Fibroblast of lung (primary cell): ENCODE data around the gene STON1. TPM values are rescaled to one million over a fixed set of nuclear protein-coding genes. Genes with fewer than 3 reads are reported as not detected.

Experiments
- DNase-seq, 2 donors: peaks; one replicate each; pipeline versions ENCODE4 v3.0.0 to v3.0.0-alpha.2; 2010; ENCODE audit warnings: low read depth in 2 of 2
- H2AFZ ChIP-seq: 2 replicates; pipeline ENCODE4 v1.5.1; 2012; ENCODE audit warnings: low read length, control low read depth, inconsistent platforms
- H3K27ac ChIP-seq: 2 replicates; pipeline ENCODE4 v1.5.1; 2011; ENCODE audit warnings: low read length, control low read depth; ENCODE audit not compliant: insufficient read depth
- H3K27me3 ChIP-seq: 2 replicates; pipeline ENCODE4 v1.5.1; 2011; ENCODE audit warnings: mild to moderate bottlenecking, low read length; ENCODE audit not compliant: control insufficient read depth, insufficient read depth
- H3K36me3 ChIP-seq: 2 replicates; pipeline ENCODE4 v1.5.1; 2011; ENCODE audit warnings: low read length; ENCODE audit not compliant: control insufficient read depth, insufficient read depth
- H3K4me1 ChIP-seq: 2 replicates; pipeline ENCODE4 v1.5.1; 2011; ENCODE audit warnings: low read length; ENCODE audit not compliant: control insufficient read depth, insufficient read depth; ENCODE audit errors: extremely low read depth
- H3K4me2 ChIP-seq: 2 replicates; pipeline ENCODE4 v1.5.1; 2011; ENCODE audit warnings: low read length, control low read depth; ENCODE audit not compliant: insufficient read depth; ENCODE audit errors: extremely low read depth
- H3K4me3 ChIP-seq, 4 experiments: fragments of 200-600 bp in 1 of 4; sonication (generic) in 1 of 4; replicated peaks in 1 of 4; 2 replicates each; pipeline ENCODE4 v1.5.1; 2011 to 2016; ENCODE audit warnings: low read length in 4 of 4, low read depth in 3 of 4, mild to moderate bottlenecking in 3 of 4, control low read depth in 2 of 4, inconsistent platforms in 1 of 4, mixed read lengths in 1 of 4; ENCODE audit not compliant: insufficient read depth in 1 of 4; ENCODE audit errors: control extremely low read depth in 1 of 4
- H3K79me2 ChIP-seq: 2 replicates; pipeline ENCODE4 v1.5.1; 2012; ENCODE audit warnings: mild to moderate bottlenecking, low read length, inconsistent platforms; ENCODE audit not compliant: control insufficient read depth, insufficient read depth
- H3K9ac ChIP-seq: 2 replicates; pipeline ENCODE4 v1.5.1; 2011; ENCODE audit warnings: mild to moderate bottlenecking, low read length, control low read depth; ENCODE audit not compliant: insufficient read depth
- H3K9me3 ChIP-seq: 2 replicates; pipeline ENCODE4 v1.5.1; 2012; ENCODE audit warnings: low read depth, low read length; ENCODE audit not compliant: control insufficient read depth, insufficient read depth
- H4K20me1 ChIP-seq: 2 replicates; pipeline ENCODE4 v1.5.1; 2011; ENCODE audit warnings: low read length; ENCODE audit not compliant: control insufficient read depth, insufficient read depth; ENCODE audit errors: extremely low read depth
- CTCF ChIP-seq, 2 donors: IDR thresholded peaks in 1 of 2; conservative IDR thresholded peaks in 1 of 2; 1 replicate in 1 of 2; 2 replicates in 1 of 2; pipeline ENCODE4 v1.5.1; 2011 to 2012; ENCODE audit warnings: low read length in 2 of 2, control low read depth in 1 of 2, inconsistent platforms in 1 of 2, low read depth in 1 of 2, mild to moderate bottlenecking in 1 of 2
- EZH2 ChIP-seq: IDR thresholded peaks from 2 replicates; pipeline ENCODE4 v1.5.1; 2012; ENCODE audit warnings: low read length, control low read depth, mild to moderate bottlenecking; ENCODE audit errors: missing control alignments
- polyA plus RNA-seq, 2 donors: library from polyadenylated mRNA; depleted of rRNA in 1 of 2; stranded (reverse) in 1 of 2; unstranded in 1 of 2; fragments of >200 nt; gene quantifications; 2 replicates each; pipeline ENCODE4 v1.2.1, GENCODE V29; 2011 to 2012; ENCODE audit warnings: missing spikeins in 1 of 2
- total RNA-seq: library from RNA; depleted of rRNA; stranded (reverse); fragments of >200 nt; gene quantifications from 2 replicates; pipeline ENCODE4 v1.2.1, GENCODE V29; 2014

STON1 gene
- total and polyA plus RNA-seq, 2 donors (not counting 1 experiment from before 2014, with no cell fraction given): 11.3 to 16.7 TPM

- Histone ChIP-seq H3K79me2 (no peaks in the 10 kb centered on the region), H3K9ac (no peak overlapping the region), H3K4me1 (no peaks in the 10 kb centered on the region), H3K27ac (no peak overlapping the region), H3K27me3 (no peaks in the 10 kb centered on the region), H3K4me2 (no peak overlapping the region), H3K9me3 (no peaks in the 10 kb centered on the region), H2AFZ (no peak overlapping the region), H3K36me3 (no peaks in the 10 kb centered on the region), H3K4me3 (no peak overlapping the region), H4K20me1 (no peaks in the 10 kb centered on the region)
- no peak for TF ChIP-seq EZH2
- no peak for TF ChIP-seq CTCF (conservative IDR thresholded peaks at IDR 0.05 in 1 of 2, IDR thresholded peaks at IDR 0.05 in 1 of 2; ENCODE audit: low read depth in 1 of 2, low read length in 2 of 2)
- peak in 1 of 2 donors; percentile 64 for DNase-seq
These were observed 37.7 kb downstream of the STON1 start for GRCh38 chr2:48567671-48568070.

- H3K4me1 ChIP-seq: no peaks in the 10 kb centered on the region
- no peak overlapping the region for H3K9ac ChIP-seq
- no peak overlapping the region for H2AFZ ChIP-seq
- H4K20me1 ChIP-seq: no peaks in the 10 kb centered on the region
- H3K27me3 ChIP-seq: no peaks in the 10 kb centered on the region
- TF ChIP-seq CTCF (conservative IDR thresholded peaks at IDR 0.05 in 1 of 2, IDR thresholded peaks at IDR 0.05 in 1 of 2; ENCODE audit: low read depth in 1 of 2, low read length in 2 of 2) (no peak), EZH2 (no peak)
- no peaks in the 10 kb centered on the region for H3K36me3 ChIP-seq
- no peak for DNase-seq
- H3K4me2 ChIP-seq: no peak overlapping the region
- no peak overlapping the region for H3K27ac ChIP-seq
- no peaks in the 10 kb centered on the region for H3K79me2 ChIP-seq
- H3K4me3 ChIP-seq: no peak overlapping the region
- no peaks in the 10 kb centered on the region for H3K9me3 ChIP-seq
These were observed 38.6 kb downstream of the STON1 start for GRCh38 chr2:48568547-48568946.

GRCh38 chr2:48569433-48569832 lies 39.5 kb downstream of the STON1 start:
- DNase-seq: peak in 1 of 2 donors; percentile 55
- no peaks in the 10 kb centered on the region for H3K9me3 ChIP-seq
- no peak overlapping the region for H3K9ac ChIP-seq
- no peaks in the 10 kb centered on the region for H3K36me3 ChIP-seq
- no peaks in the 10 kb centered on the region for H4K20me1 ChIP-seq
- H3K27ac ChIP-seq: no peak overlapping the region
- no peak overlapping the region for H3K4me3 ChIP-seq
- H3K27me3 ChIP-seq: no peaks in the 10 kb centered on the region
- no peaks in the 10 kb centered on the region for H3K79me2 ChIP-seq
- TF ChIP-seq CTCF (conservative IDR thresholded peaks at IDR 0.05 in 1 of 2, IDR thresholded peaks at IDR 0.05 in 1 of 2; ENCODE audit: low read depth in 1 of 2, low read length in 2 of 2) (no peak), EZH2 (no peak)
- H3K4me2 ChIP-seq: no peak overlapping the region
- H3K4me1 ChIP-seq: no peaks in the 10 kb centered on the region
- no peak overlapping the region for H2AFZ ChIP-seq
